ENCODE measurements around the gene PCDH9.

The PCDH9 gene

GRCh38 chr13:66430728-66431127 is 799.4 kb downstream of the PCDH9 start:
- no peak for TF ChIP-seq CTCF (IDR thresholded peaks at IDR 0.05; ENCODE audit: low read depth, low read length, missing control alignments)
- DNase-seq (ENCODE audit: extremely low read depth, low read depth), result no peak
- no peak overlapping the region for H3K4me3 ChIP-seq (replicated peaks; ENCODE audit: low read depth, low read length)

GRCh38 chr13:66430269-66430668 is 799.9 kb downstream of the PCDH9 start:
- DNase-seq (ENCODE audit: extremely low read depth, low read depth), result no peak
- H3K4me3 ChIP-seq (replicated peaks; ENCODE audit: low read depth, low read length), result no peak overlapping the region
- no peak for TF ChIP-seq CTCF (IDR thresholded peaks at IDR 0.05; ENCODE audit: low read depth, low read length, missing control alignments)

DNA sequence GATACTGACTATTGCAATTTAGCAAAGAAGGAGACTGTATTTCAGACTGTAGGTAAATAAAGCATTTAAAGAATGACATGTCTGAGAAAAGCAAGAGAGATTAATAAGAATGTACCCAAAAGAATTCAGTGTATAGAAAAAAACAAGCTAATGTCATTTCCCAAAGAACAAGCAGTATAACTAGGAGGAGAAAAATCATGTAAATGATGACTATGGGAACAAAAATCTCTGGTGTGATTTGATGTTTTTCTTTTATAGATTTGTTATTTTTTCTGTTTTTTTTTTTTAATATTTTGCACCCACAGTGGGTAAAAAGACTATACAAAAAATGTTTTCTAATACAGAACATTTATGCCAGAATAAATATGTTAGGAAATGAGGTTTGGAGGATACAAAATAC is 801.0 kb downstream of the PCDH9 start:
- H3K4me3 ChIP-seq (replicated peaks; ENCODE audit: low read depth, low read length), result no peak overlapping the region
- no peak for DNase-seq (ENCODE audit: extremely low read depth, low read depth)
- TF ChIP-seq CTCF (IDR thresholded peaks at IDR 0.05; ENCODE audit: low read depth, low read length, missing control alignments), result no peak

DNA sequence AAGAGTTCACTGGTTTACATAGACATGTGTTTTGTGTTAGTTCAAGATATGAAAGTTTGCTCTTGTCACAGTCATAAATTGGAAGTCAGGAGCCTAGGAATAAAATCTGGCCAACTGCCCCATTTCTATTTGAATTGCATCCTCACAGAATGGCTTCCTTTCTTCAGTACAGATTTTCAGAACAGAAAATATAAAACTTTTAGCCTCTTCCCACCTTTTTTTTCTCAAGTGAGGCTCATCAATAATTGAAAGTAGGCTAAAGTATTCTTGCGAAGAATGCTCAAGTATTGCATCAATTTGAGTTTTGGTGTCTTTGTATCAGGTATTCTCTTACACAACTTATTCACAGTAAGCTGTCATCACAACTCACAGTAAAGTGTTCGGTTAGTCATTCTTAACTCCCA is 802.7 kb downstream of the PCDH9 start:
- no peak for DNase-seq (ENCODE audit: extremely low read depth, low read depth)
- H3K4me3 ChIP-seq (replicated peaks; ENCODE audit: low read depth, low read length), result no peak overlapping the region
- TF ChIP-seq CTCF (IDR thresholded peaks at IDR 0.05; ENCODE audit: low read depth, low read length, missing control alignments), result no peak

- no peak overlapping the region for H3K4me3 ChIP-seq (replicated peaks; ENCODE audit: low read depth, low read length)
- TF ChIP-seq CTCF (IDR thresholded peaks at IDR 0.05; ENCODE audit: low read depth, low read length, missing control alignments), result no peak
- no peak for DNase-seq (ENCODE audit: extremely low read depth, low read depth)
These were observed 804.4 kb downstream of the PCDH9 start for GRCh38 chr13:66425741-66426140.

DNA sequence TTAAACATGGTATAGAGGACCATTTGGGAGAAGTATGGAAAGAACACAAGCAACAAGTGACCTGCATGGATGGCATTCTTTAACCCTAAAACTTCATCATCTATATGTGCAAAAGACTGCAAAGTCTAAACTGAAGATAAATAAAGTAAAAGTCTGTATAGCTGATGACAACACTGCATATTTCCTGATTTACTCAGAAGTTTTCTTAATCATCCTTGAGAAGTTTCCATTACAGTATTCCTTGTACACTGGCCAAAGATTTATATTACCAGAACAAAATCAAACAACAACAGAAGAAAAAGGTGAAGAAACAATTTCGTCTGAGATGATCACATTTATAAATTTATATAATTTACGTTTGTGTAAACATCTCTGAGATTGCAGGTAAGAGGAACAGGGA is 805.7 kb downstream of the PCDH9 start:
- H3K4me3 ChIP-seq (replicated peaks; ENCODE audit: low read depth, low read length), result no peak overlapping the region
- no peak for TF ChIP-seq CTCF (IDR thresholded peaks at IDR 0.05; ENCODE audit: low read depth, low read length, missing control alignments)
- DNase-seq (ENCODE audit: extremely low read depth, low read depth), result no peak

- H3K4me3 ChIP-seq (replicated peaks; ENCODE audit: low read depth, low read length), result no peak overlapping the region
- TF ChIP-seq CTCF (IDR thresholded peaks at IDR 0.05; ENCODE audit: low read depth, low read length, missing control alignments), result no peak
- DNase-seq (ENCODE audit: extremely low read depth, low read depth), result no peak
These were observed 814.7 kb downstream of the PCDH9 start for GRCh38 chr13:66415444-66415843.

Measured in HFF-Myc (cell line).